A673 (cell line): ENCODE data around the gene GALP. TPM values are rescaled to one million over a fixed set of nuclear protein-coding genes. Genes with fewer than 3 reads are reported as not detected.

Experiments
- BruUV-seq: library from RNA; stranded (reverse); fragments of 400-500 nt; replicated peaks from 2 replicates; lab custom pipeline; 2021; lab: Mats Ljungman, UMichigan
- CTCF ChIA-PET: fragments of 300-600 bp; sonication (Branson Sonifier 250); formaldehyde crosslinking; loops from one replicate; lab custom pipeline; 2022; ENCODE audit warnings: antibody characterized with exemption; lab: Charles Lee
- POLR2A ChIA-PET: fragments of 300-600 bp; sonication (Branson Sonifier 250); formaldehyde crosslinking; loops from one replicate; lab custom pipeline; 2022; ENCODE audit warnings: antibody characterized with exemption; ENCODE audit not compliant: low non-redundant PET; lab: Charles Lee
- DNase-seq: peaks from one replicate; pipeline ENCODE4 v3.0.0-alpha.2; 2015; ENCODE audit warnings: low spot score
- H3K27ac ChIP-seq: fragments of 200-600 bp; sonication (generic); 2 replicates; pipeline ENCODE4 v1.5.1; 2016; ENCODE audit warnings: mixed run types, low read depth, mild to moderate bottlenecking, mixed read lengths, antibody characterized with exemption, low read length; ENCODE audit not compliant: poor library complexity, severe bottlenecking
- H3K27me3 ChIP-seq: fragments of 200-600 bp; sonication (generic); replicated peaks from 2 replicates; pipeline ENCODE4 v1.6.1; 2017; ENCODE audit warnings: mixed run types, low read depth, mild to moderate bottlenecking, mixed read lengths, antibody characterized with exemption, low read length; ENCODE audit not compliant: insufficient read depth, poor library complexity
- H3K36me3 ChIP-seq: fragments of 200-600 bp; sonication (generic); 2 replicates; pipeline ENCODE4 v1.6.1; 2016; ENCODE audit warnings: mixed run types, mild to moderate bottlenecking, mixed read lengths, antibody characterized with exemption, low read length; ENCODE audit not compliant: insufficient read depth, poor library complexity, severe bottlenecking
- H3K4me1 ChIP-seq: fragments of 200-600 bp; sonication (generic); 2 replicates; pipeline ENCODE4 v1.6.1; 2017; ENCODE audit warnings: mixed run types, mild to moderate bottlenecking, mixed read lengths, antibody characterized with exemption, low read length; ENCODE audit not compliant: insufficient read depth, poor library complexity, severe bottlenecking
- H3K4me3 ChIP-seq: fragments of 200-600 bp; sonication (generic); 2 replicates; pipeline ENCODE4 v1.5.1; 2016; ENCODE audit warnings: low read depth, mixed run types, mild to moderate bottlenecking, mixed read lengths, low read length; ENCODE audit not compliant: poor library complexity, severe bottlenecking
- H3K9me3 ChIP-seq: fragments of 200-600 bp; sonication (generic); 2 replicates; pipeline ENCODE4 v1.6.1; 2016; ENCODE audit warnings: mixed run types, low read depth, mild to moderate bottlenecking, mixed read lengths, antibody characterized with exemption, low read length; ENCODE audit not compliant: poor library complexity, severe bottlenecking
- CTCF ChIP-seq: fragments of 300-800, 200-600 bp; sonication (generic); conservative IDR thresholded peaks from 2 replicates; pipeline ENCODE4 v1.5.1; 2017; ENCODE audit warnings: low read depth, mild to moderate bottlenecking, antibody characterized with exemption, low read length, moderate library complexity, mixed read lengths
- EZH2 ChIP-seq: fragments of 200-600 bp; sonication (generic); IDR thresholded peaks from 2 replicates; pipeline ENCODE4 v1.6.1; 2017; ENCODE audit warnings: borderline replicate concordance, low read depth, mild to moderate bottlenecking, mixed read lengths, antibody characterized with exemption, low read length; ENCODE audit not compliant: poor library complexity, severe bottlenecking
- intact Hi-C: fragments of 100-400 bp; cut with micrococcal nuclease; formaldehyde crosslinking; loops from one replicate; pipeline ENCODE4 v1.10.0; 2022; ENCODE audit not compliant: unreplicated experiment
- total RNA-seq: library from RNA; stranded (reverse); gene quantifications from 2 replicates; pipeline ENCODE4 v1.2.3, GENCODE V29; 2021

The GALP gene
- total RNA-seq, 1 experiment from 2014 or later, result not detected

- Histone ChIP-seq H3K27me3 (no peaks in the 10 kb centered on the region), H3K9me3 (no peaks in the 10 kb centered on the region), H3K36me3 (peaks cover 15% of the 10 kb centered on the region), H3K4me3 (no peak overlapping the region), H3K4me1 (no peaks in the 10 kb centered on the region), H3K27ac (no peak overlapping the region)
- ChIA-PET CTCF (no interaction called here), POLR2A (no interaction called here)
- BruUV-seq, result no TSS peak
- no peak for TF ChIP-seq CTCF
- intact Hi-C loops, result no loop called here
- no peak for DNase-seq
These were observed 17.5 kb upstream of the GALP start for GRCh38 chr19:56158170-56158757.

GRCh38 chr19:56159009-56159559 lies 16.7 kb upstream of the GALP start:
- BruUV-seq, result no TSS peak
- TF ChIP-seq CTCF (no peak), EZH2 (no peak)
- Histone ChIP-seq H3K4me3 (no peak overlapping the region), H3K27ac (no peak overlapping the region), H3K27me3 (no peaks in the 10 kb centered on the region), H3K36me3 (peaks cover 15% of the 10 kb centered on the region), H3K4me1 (no peaks in the 10 kb centered on the region), H3K9me3 (no peaks in the 10 kb centered on the region)
- ChIA-PET POLR2A (no interaction called here), CTCF (no interaction called here)
- DNase-seq, result no peak
- intact Hi-C loops, result no loop called here

- ChIA-PET CTCF (no interaction called here), POLR2A (no interaction called here)
- Histone ChIP-seq H3K9me3 (no peaks in the 10 kb centered on the region), H3K27me3 (no peaks in the 10 kb centered on the region), H3K27ac (no peak overlapping the region), H3K4me1 (no peaks in the 10 kb centered on the region), H3K36me3 (peaks cover 15% of the 10 kb centered on the region), H3K4me3 (no peak overlapping the region)
- no peak for DNase-seq
- no TSS peak for BruUV-seq
- TF ChIP-seq CTCF (no peak), EZH2 (no peak)
- intact Hi-C loops, result no loop called here
These were observed 16.1 kb upstream of the GALP start for GRCh38 chr19:56159622-56160271.
